Ovary (tissue), 9 donors: Measurements from ENCODE around the gene CEP78. TPM values are rescaled to one million over a fixed set of nuclear protein-coding genes. Genes with fewer than 3 reads are reported as not detected.

Source experiments
- DNase-seq, 5 donors: peaks; one replicate each; pipeline ENCODE4 v3.0.0-alpha.2; 2019 to 2020
- H3K27ac ChIP-seq, 2 donors: fragments of 200-600 bp; one replicate each; pipeline versions ENCODE4 v1.5.1 to v1.8.0; 2019 to 2022
- H3K27me3 ChIP-seq: fragments of 200-600 bp; one replicate; pipeline ENCODE4 v1.8.0; 2022
- H3K36me3 ChIP-seq: fragments of 200-600 bp; sonication (generic); one replicate; pipeline ENCODE4 v1.5.1; 2019
- H3K4me1 ChIP-seq: one replicate; pipeline ENCODE4 v1.8.1; 2013; ENCODE audit warnings: mild to moderate bottlenecking, moderate library complexity; ENCODE audit not compliant: insufficient read depth
- H3K4me3 ChIP-seq: fragments of 200-600 bp; sonication (generic); one replicate; pipeline ENCODE4 v1.5.1; 2017
- H3K9me3 ChIP-seq, 2 donors: fragments of 200-600 bp in 1 of 2; sonication (generic) in 1 of 2; one replicate each; pipeline versions ENCODE4 v1.5.1 to v1.8.1; 2013 to 2019; ENCODE audit warnings: mild to moderate bottlenecking in 1 of 2, moderate library complexity in 1 of 2
- CTCF ChIP-seq, 3 donors: fragments of 450-650 bp in 2 of 3; fragments of 200-600 bp in 1 of 3; IDR thresholded peaks; one replicate each; pipeline versions ENCODE4 v1.5.1 to v1.8.0; 2016 to 2022; ENCODE audit warnings: antibody characterized with exemption in 3 of 3, mild to moderate bottlenecking in 1 of 3
- EP300 ChIP-seq: sonication (generic); formaldehyde crosslinking; IDR thresholded peaks from one replicate; pipeline ENCODE4 v1.6.1; 2017; ENCODE audit warnings: antibody characterized with exemption
- POLR2A ChIP-seq: fragments of 450-650 bp; IDR thresholded peaks from one replicate; pipeline ENCODE4 v1.6.1; 2017; ENCODE audit warnings: antibody characterized with exemption, mild to moderate bottlenecking, moderate library complexity
- WGBS, 3 donors: extraction: QIAGEN DNeasy Blood & Tissue Kit in 1 of 3; methylation state at CpG; one replicate each; pipeline versions ENCODE4 v1.1.5 to v1.1.7; 2013 to 2017; 5-methylcytosine and 5-hydroxymethylcytosine counted together
- intact Hi-C, 4 donors: fragments of 100-400 bp; cut with DNase I; formaldehyde crosslinking; loops; one replicate each; pipeline versions ENCODE4 v1.11.0 to v1.15.1; 2022 to 2023
- polyA plus RNA-seq, 2 donors: library from polyadenylated mRNA; stranded (reverse); fragments of 200-250 nt in 1 of 2; fragments of 350-450 nt in 1 of 2; fragmentation: Illumina TruSeq in 1 of 2; extraction: RNeasy Lipid Tissue Mini Kit (QIAGEN cat#74804) in 1 of 2; gene quantifications; one replicate each; pipeline ENCODE4 v1.2.3, GENCODE V29; 2013 to 2014
- total RNA-seq, 7 donors: library from RNA; depleted of rRNA in 2 of 7; stranded (reverse); fragments of >200 nt in 2 of 7; fragmentation: NEBNext Ultra II Directional in 3 of 7; extraction: Animal tissue kit (Norgen Biotek cat#: 25700) in 3 of 7; gene quantifications; one replicate each; pipeline versions ENCODE4 v1.1.0 to v1.2.4, GENCODE V29; 2016 to 2023
- donor health status: DM: no; HTN: no; CAD: no; lungs with moderate emphysema.
- donor health status: DM: no; HTN: no; CAD: no.
- donor health status: Bipolar disorder and iron deficiency.
- donor health status: DM: yes; HTN: yes; CAD: no.
- donor health status: DM: no; HTN: no; CAD: no.
- donor health status: DM: yes; HTN: yes; CAD: no.

Gene CEP78
- total and polyA plus RNA-seq, 9 donors: 6.1 to 25.6 (median 14.4) TPM

DNA sequence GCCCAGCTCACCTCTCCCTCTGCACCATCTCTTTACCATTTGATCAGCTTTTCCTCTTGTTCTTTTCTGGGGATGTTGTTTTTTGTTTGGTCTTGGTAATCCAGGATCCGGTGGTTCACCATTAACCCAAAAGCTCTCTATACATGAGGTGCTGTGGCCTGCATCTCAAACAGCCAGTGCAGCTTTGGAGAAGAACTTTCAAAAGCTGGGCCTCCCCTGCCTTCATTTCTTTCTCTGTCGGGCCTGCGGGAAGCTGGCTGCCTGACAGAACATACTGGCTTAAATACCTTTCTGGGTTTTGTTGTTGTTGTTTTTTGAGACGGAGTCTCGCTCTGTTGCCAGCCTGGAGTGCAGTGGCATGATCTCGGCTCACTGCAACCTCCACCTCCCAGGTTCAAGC is 73.2 kb downstream of the CEP78 start:
- DNase-seq: no peak
- WGBS, 3 donors: 82 to 91% (median 87%) methylated on average over 6 of the region's 6 CpGs
- TF ChIP-seq EP300: no peak
- TF ChIP-seq CTCF (IDR thresholded peaks at IDR 0.05): no peak
- TF ChIP-seq POLR2A: no peak
- Histone ChIP-seq H3K27me3 (no peaks in the 10 kb centered on the region), H3K4me1 (no peaks in the 10 kb centered on the region), H3K36me3 (no peaks in the 10 kb centered on the region), H3K27ac (no peak overlapping the region), H3K9me3 (no peaks in the 10 kb centered on the region), H3K4me3 (no peak overlapping the region)
- intact Hi-C loops: no loop called here

DNA sequence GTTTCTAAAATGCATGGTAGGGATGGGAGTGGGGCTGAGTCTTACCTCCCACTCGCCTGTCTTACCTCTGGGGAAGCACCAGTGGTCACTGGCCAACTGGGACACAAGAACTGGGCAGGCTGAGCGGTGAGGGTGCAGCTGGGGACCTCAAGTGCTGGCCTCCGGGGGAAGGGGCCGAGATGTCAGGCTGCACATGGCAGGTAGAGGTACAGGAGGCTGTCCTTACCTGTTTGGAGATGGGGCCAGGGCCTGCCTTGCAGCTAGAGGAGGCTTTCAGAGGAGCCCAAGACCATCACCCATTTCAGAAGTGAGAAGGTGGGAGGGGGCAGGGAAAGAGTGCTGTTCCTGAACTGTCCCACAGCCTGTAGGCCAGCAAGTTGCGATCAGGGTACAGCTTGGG is 75.2 kb downstream of the CEP78 start:
- WGBS, 3 donors: 96 to 99% (median 98%) methylated on average over 5 of the region's 5 CpGs
- no peak for TF ChIP-seq POLR2A
- no peak for TF ChIP-seq CTCF (IDR thresholded peaks at IDR 0.05)
- no peak for TF ChIP-seq EP300

DNA sequence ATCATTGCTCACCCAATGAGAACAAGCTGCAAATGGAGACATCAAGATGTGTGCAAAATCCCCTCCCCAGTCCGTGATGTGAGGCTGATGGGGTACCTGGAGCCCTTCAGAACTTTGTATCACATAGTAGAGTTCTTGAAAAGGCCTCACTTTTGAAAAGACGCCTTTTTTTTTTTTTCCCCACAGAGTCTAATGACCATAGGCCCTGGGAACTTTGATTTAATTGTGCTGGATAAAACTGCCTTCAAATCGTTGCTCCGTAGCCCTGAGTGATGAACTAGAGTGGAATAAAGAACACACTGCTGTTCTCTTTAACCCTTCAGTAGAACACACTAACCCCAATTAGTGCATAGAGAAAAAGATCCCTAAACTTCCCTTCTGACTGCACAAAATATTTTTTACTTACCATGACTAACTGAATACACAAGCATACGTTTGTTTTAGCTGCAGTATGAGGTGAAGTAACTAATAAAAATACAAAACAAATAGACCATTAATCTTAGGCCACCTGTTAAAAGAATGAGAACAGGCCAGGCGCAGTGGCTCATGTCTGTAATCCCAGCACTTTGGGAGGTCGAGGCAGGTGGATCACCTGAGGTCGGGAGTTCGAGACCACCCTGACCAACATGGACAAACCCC is 76.1 kb downstream of the CEP78 start:
- no peaks in the 10 kb centered on the region for H3K36me3 ChIP-seq
- TF ChIP-seq CTCF (IDR thresholded peaks at IDR 0.05) (no peak), POLR2A (no peak), EP300 (no peak)
- intact Hi-C loops: no loop called here
- H3K27ac ChIP-seq: no peak overlapping the region
- 66 to 79% (median 70%) methylated on average over 9 of the region's 9 CpGs for WGBS, 3 donors
- no peaks in the 10 kb centered on the region for H3K9me3 ChIP-seq
- no peak overlapping the region for H3K4me3 ChIP-seq
- no peaks in the 10 kb centered on the region for H3K4me1 ChIP-seq
- H3K27me3 ChIP-seq: no peaks in the 10 kb centered on the region
- DNase-seq: no peak

More for the DNA sequence above, 75.2 kb downstream of the CEP78 start:
- H3K27ac ChIP-seq: no peak overlapping the region
- no peaks in the 10 kb centered on the region for H3K36me3 ChIP-seq
- H3K27me3 ChIP-seq: no peaks in the 10 kb centered on the region
- DNase-seq: no peak
- no peaks in the 10 kb centered on the region for H3K9me3 ChIP-seq
- intact Hi-C loops: no loop called here
- no peak overlapping the region for H3K4me3 ChIP-seq
- H3K4me1 ChIP-seq: no peaks in the 10 kb centered on the region

- intact Hi-C loops: no loop called here
- Histone ChIP-seq H3K9me3 (no peaks in the 10 kb centered on the region), H3K4me1 (peaks cover 2% of the 10 kb centered on the region), H3K27ac (no peak overlapping the region), H3K27me3 (no peaks in the 10 kb centered on the region), H3K36me3 (no peaks in the 10 kb centered on the region), H3K4me3 (no peak overlapping the region)
- no peak for DNase-seq
- TF ChIP-seq POLR2A (no peak), EP300 (no peak), CTCF (IDR thresholded peaks at IDR 0.05) (no peak)
- 86 to 92% (median 90%) methylated on average over 5 of the region's 5 CpGs for WGBS, 3 donors
Measured at GRCh38 chr9:78314550-78314949, 78.7 kb downstream of the CEP78 start.
